A673 (cell line): ENCODE data around the gene TP53BP1. TPM values are rescaled to one million over a fixed set of nuclear protein-coding genes. Genes with fewer than 3 reads are reported as not detected.

Experiments
- BruUV-seq: library from RNA; stranded (reverse); fragments of 400-500 nt; replicated peaks from 2 replicates; lab custom pipeline; 2021; lab: Mats Ljungman, UMichigan
- CTCF ChIA-PET: fragments of 300-600 bp; sonication (Branson Sonifier 250); formaldehyde crosslinking; loops from one replicate; lab custom pipeline; 2022; ENCODE audit warnings: antibody characterized with exemption; lab: Charles Lee
- POLR2A ChIA-PET: fragments of 300-600 bp; sonication (Branson Sonifier 250); formaldehyde crosslinking; loops from one replicate; lab custom pipeline; 2022; ENCODE audit warnings: antibody characterized with exemption; ENCODE audit not compliant: low non-redundant PET; lab: Charles Lee
- DNase-seq: peaks from one replicate; pipeline ENCODE4 v3.0.0-alpha.2; 2015; ENCODE audit warnings: low spot score
- H3K27ac ChIP-seq: fragments of 200-600 bp; sonication (generic); 2 replicates; pipeline ENCODE4 v1.5.1; 2016; ENCODE audit warnings: mixed run types, low read depth, mild to moderate bottlenecking, mixed read lengths, antibody characterized with exemption, low read length; ENCODE audit not compliant: poor library complexity, severe bottlenecking
- H3K27me3 ChIP-seq: fragments of 200-600 bp; sonication (generic); replicated peaks from 2 replicates; pipeline ENCODE4 v1.6.1; 2017; ENCODE audit warnings: mixed run types, low read depth, mild to moderate bottlenecking, mixed read lengths, antibody characterized with exemption, low read length; ENCODE audit not compliant: insufficient read depth, poor library complexity
- H3K36me3 ChIP-seq: fragments of 200-600 bp; sonication (generic); 2 replicates; pipeline ENCODE4 v1.6.1; 2016; ENCODE audit warnings: mixed run types, mild to moderate bottlenecking, mixed read lengths, antibody characterized with exemption, low read length; ENCODE audit not compliant: insufficient read depth, poor library complexity, severe bottlenecking
- H3K4me1 ChIP-seq: fragments of 200-600 bp; sonication (generic); 2 replicates; pipeline ENCODE4 v1.6.1; 2017; ENCODE audit warnings: mixed run types, mild to moderate bottlenecking, mixed read lengths, antibody characterized with exemption, low read length; ENCODE audit not compliant: insufficient read depth, poor library complexity, severe bottlenecking
- H3K4me3 ChIP-seq: fragments of 200-600 bp; sonication (generic); 2 replicates; pipeline ENCODE4 v1.5.1; 2016; ENCODE audit warnings: low read depth, mixed run types, mild to moderate bottlenecking, mixed read lengths, low read length; ENCODE audit not compliant: poor library complexity, severe bottlenecking
- H3K9me3 ChIP-seq: fragments of 200-600 bp; sonication (generic); 2 replicates; pipeline ENCODE4 v1.6.1; 2016; ENCODE audit warnings: mixed run types, low read depth, mild to moderate bottlenecking, mixed read lengths, antibody characterized with exemption, low read length; ENCODE audit not compliant: poor library complexity, severe bottlenecking
- EZH2 ChIP-seq: fragments of 200-600 bp; sonication (generic); IDR thresholded peaks from 2 replicates; pipeline ENCODE4 v1.6.1; 2017; ENCODE audit warnings: borderline replicate concordance, low read depth, mild to moderate bottlenecking, mixed read lengths, antibody characterized with exemption, low read length; ENCODE audit not compliant: poor library complexity, severe bottlenecking
- intact Hi-C: fragments of 100-400 bp; cut with micrococcal nuclease; formaldehyde crosslinking; loops from one replicate; pipeline ENCODE4 v1.10.0; 2022; ENCODE audit not compliant: unreplicated experiment
- total RNA-seq: library from RNA; stranded (reverse); gene quantifications from 2 replicates; pipeline ENCODE4 v1.2.3, GENCODE V29; 2021
- TF ChIP-seq, protein P1 (sequence below): fragments of 300-800, 200-600 bp; sonication (generic); conservative IDR thresholded peaks from 2 replicates; pipeline ENCODE4 v1.5.1; 2017; ENCODE audit warnings: low read depth, mild to moderate bottlenecking, antibody characterized with exemption, low read length, moderate library complexity, mixed read lengths

The TP53BP1 gene
- total RNA-seq, 1 experiment from 2014 or later, result 66.0 TPM

DNA sequence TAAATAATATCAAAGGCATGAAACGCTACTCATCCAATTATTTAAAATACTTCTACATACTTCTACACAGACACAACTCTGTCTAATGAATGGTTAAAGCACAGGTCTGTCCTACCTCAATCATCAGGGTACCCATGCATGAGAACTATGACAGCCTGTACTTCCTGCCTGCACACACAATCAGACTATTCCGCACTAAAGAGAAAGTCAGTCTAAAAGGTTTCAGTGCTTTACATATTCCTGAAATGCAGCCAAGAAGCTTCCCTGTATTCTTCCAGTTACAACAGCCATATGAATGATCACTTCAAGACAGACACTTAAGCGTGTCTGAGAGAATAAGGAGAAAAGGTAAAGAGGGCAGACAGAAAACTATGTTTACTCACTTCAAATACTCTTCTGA, 63.3 kb downstream of the TP53BP1 start:
- no peak overlapping the region for H3K27ac ChIP-seq

DNA sequence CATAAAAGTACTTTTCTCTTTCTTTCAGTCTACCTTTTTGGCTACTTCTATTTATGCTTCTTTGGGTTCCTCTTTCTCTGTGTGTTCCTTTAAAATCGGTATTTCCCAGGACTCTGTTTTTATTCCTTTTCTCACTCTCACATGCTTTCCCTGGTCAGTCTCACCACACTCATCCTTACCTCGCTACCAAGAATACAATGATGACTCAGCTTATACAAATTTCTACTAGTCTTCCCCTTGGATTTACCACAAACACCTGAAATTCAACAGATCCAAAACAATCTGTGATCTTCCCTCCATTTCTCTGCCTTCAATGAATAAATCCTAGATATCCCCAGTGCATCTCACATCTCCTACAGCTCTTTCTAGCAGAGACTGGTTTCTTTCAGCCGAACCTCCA, 69.2 kb downstream of the TP53BP1 start:
- no TSS peak for BruUV-seq
- CTCF ChIA-PET, result no interaction called here
- Histone ChIP-seq H3K4me1 (no peaks in the 10 kb centered on the region), H3K9me3 (no peaks in the 10 kb centered on the region), H3K36me3 (peaks cover 64% of the 10 kb centered on the region), H3K4me3 (no peak overlapping the region), H3K27me3 (no peaks in the 10 kb centered on the region), H3K27ac (no peak overlapping the region)
- TF ChIP-seq, protein P1, sequence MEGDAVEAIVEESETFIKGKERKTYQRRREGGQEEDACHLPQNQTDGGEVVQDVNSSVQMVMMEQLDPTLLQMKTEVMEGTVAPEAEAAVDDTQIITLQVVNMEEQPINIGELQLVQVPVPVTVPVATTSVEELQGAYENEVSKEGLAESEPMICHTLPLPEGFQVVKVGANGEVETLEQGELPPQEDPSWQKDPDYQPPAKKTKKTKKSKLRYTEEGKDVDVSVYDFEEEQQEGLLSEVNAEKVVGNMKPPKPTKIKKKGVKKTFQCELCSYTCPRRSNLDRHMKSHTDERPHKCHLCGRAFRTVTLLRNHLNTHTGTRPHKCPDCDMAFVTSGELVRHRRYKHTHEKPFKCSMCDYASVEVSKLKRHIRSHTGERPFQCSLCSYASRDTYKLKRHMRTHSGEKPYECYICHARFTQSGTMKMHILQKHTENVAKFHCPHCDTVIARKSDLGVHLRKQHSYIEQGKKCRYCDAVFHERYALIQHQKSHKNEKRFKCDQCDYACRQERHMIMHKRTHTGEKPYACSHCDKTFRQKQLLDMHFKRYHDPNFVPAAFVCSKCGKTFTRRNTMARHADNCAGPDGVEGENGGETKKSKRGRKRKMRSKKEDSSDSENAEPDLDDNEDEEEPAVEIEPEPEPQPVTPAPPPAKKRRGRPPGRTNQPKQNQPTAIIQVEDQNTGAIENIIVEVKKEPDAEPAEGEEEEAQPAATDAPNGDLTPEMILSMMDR, result no peak
- TF ChIP-seq EZH2, result no peak
- POLR2A ChIA-PET, result no interaction called here
- DNase-seq, result no peak
- intact Hi-C loops, result no loop called here

More for the DNA sequence above, 63.3 kb downstream of the TP53BP1 start:
- Histone ChIP-seq H3K36me3 (peaks cover 48% of the 10 kb centered on the region), H3K4me1 (no peaks in the 10 kb centered on the region), H3K4me3 (no peak overlapping the region), H3K9me3 (no peaks in the 10 kb centered on the region), H3K27me3 (no peaks in the 10 kb centered on the region)
- ChIA-PET POLR2A (no interaction called here), CTCF (no interaction called here)
- no TSS peak for BruUV-seq
- intact Hi-C loops, result no loop called here
- no peak for DNase-seq
- TF ChIP-seq EZH2, result no peak
- TF ChIP-seq, protein P1, result no peak

DNA sequence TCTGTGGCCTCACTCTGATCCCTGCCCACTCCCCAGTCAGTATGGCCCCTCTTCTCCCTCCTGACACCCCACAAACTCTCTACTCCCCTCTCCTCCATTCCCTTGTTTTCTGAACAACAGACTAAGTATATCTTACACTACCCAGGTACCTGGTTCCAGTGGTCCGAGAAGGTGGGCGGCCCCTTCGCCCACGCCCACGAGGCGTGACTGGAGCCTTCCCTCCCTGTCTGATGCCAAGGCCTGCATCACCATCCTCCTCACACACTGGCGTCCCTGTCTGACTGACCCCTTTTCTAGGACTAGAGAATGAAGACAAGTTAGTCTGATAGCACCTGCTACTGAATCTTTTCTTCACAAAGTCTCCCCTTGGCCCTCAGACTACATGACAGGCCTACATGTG, 72.1 kb downstream of the TP53BP1 start:
- ChIA-PET CTCF (no interaction called here), POLR2A (no interaction called here)
- TF ChIP-seq, protein P1, result no peak
- TF ChIP-seq EZH2, result no peak
- BruUV-seq, result no TSS peak
- no peak overlapping the region for H3K4me3 ChIP-seq
- no peaks in the 10 kb centered on the region for H3K9me3 ChIP-seq
- peaks cover 51% of the 10 kb centered on the region for H3K36me3 ChIP-seq
- no peaks in the 10 kb centered on the region for H3K4me1 ChIP-seq
- DNase-seq, result no peak
- H3K27ac ChIP-seq, result no peak overlapping the region
- intact Hi-C loops, result no loop called here
- no peaks in the 10 kb centered on the region for H3K27me3 ChIP-seq
